ENCODE results near the gene NHS. TPM values are rescaled to one million over a fixed set of nuclear protein-coding genes. Genes with fewer than 3 reads are reported as not detected.

NHS gene
- total and polyA plus RNA-seq, 2 of the 13 experiments (the other 11 are each of a cell fraction or from before 2014, with no cell fraction given) = 0.02 TPM; not detected in 1

DNA sequence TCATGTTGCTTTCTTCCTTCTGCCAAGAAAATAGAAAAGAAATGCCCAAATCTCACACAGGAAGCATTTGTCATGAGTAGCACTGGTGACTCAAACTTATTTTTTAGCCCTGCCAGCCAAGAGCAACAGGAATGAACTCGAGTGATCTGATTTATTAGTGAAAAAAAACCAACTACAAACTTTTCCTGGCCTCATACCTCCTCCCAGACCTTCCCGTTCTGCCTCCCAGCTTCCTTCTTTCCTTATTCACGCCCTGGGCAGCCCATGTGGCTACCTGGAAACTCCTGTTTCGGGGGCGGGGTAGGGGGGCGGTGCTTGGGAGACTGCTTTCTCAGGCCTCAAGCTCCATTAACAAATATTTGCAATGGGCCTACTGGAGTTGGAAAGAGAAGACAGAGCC is 178.5 kb downstream of the NHS start:
- no peaks in the 10 kb centered on the region for H3K36me3 ChIP-seq (replicated peaks in 1 of 2; ENCODE audit: control insufficient read depth in 1 of 2, insufficient read depth in 2 of 2, low read length in 2 of 2)
- H3K9ac ChIP-seq (ENCODE audit: insufficient read depth, low read depth, low read length) = no peak overlapping the region
- CTCF ChIA-PET (ENCODE audit: low intra/inter-chr PET ratio, low total read pairs) = no interaction called here
- H3K4me2 ChIP-seq (ENCODE audit: low read depth, low read length) = no peak overlapping the region
- TF ChIP-seq, protein P1, sequence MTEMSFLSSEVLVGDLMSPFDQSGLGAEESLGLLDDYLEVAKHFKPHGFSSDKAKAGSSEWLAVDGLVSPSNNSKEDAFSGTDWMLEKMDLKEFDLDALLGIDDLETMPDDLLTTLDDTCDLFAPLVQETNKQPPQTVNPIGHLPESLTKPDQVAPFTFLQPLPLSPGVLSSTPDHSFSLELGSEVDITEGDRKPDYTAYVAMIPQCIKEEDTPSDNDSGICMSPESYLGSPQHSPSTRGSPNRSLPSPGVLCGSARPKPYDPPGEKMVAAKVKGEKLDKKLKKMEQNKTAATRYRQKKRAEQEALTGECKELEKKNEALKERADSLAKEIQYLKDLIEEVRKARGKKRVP (CRISPR knock-in tag; IDR thresholded peaks at IDR 0.05) = no peak
- TF ChIP-seq, protein P2, sequence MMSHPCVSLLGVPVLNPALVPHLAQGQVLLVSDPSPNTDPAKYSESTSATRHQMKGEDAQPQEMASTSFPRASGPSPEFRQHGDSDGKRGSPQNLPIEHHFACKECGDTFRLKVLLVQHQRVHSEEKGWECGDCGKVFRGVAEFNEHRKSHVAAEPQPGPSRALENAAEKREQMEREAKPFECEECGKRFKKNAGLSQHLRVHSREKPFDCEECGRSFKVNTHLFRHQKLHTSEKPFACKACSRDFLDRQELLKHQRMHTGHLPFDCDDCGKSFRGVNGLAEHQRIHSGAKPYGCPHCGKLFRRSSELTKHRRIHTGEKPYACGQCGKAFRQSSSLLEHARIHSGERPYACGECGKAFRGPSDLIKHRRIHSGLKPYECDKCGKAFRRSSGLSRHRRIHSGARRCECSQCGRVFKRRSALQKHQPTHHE (CRISPR knock-in tag; IDR thresholded peaks at IDR 0.05; ENCODE audit: borderline replicate concordance) = no peak
- TF ChIP-seq CREB1 (IDR thresholded peaks at IDR 0.05) (no peak), CREB1 (CRISPR knock-in tag; IDR thresholded peaks at IDR 0.05) (no peak), IRX3 (CRISPR knock-in tag; IDR thresholded peaks at IDR 0.05; ENCODE audit: borderline replicate concordance, low read depth) (no peak), SMC3 (IDR thresholded peaks at IDR 0.05; ENCODE audit: low read length) (no peak), ZNF761 (CRISPR knock-in tag; conservative IDR thresholded peaks at IDR 0.05) (no peak), MAFG (CRISPR knock-in tag; IDR thresholded peaks at IDR 0.05) (no peak), KLF6 (CRISPR knock-in tag; IDR thresholded peaks at IDR 0.05) (no peak)
- BruUV-seq (replicated peaks) = no TSS peak
- no peaks in the 10 kb centered on the region for H3K27me3 ChIP-seq (ENCODE audit: control insufficient read depth in 1 of 2, insufficient read depth in 2 of 2, low read length in 2 of 2)
- intact Hi-C loops (cut with micrococcal nuclease; ENCODE audit: unreplicated experiment) (no loop called here), in situ Hi-C loops (cut with HindIII; ENCODE audit: extremely low pct_ligation_motif_present, low pct_unique_long_range_greater_than_20kb) (no loop called here)
- no peaks in the 10 kb centered on the region for H3K4me1 ChIP-seq (ENCODE audit: insufficient read depth, low read length)
- H3K27ac ChIP-seq (ENCODE audit: extremely low read length, insufficient read depth, low read length) = no peak overlapping the region
- H3K9me3 ChIP-seq (ENCODE audit: low read length) = no peaks in the 10 kb centered on the region
- DNase-seq (ENCODE audit: low spot score) (no peak), ATAC-seq (no peak), FAIRE-seq (no peak)
- H3K4me3 ChIP-seq (replicated peaks in 1 of 3; ENCODE audit: insufficient read depth in 1 of 3, low read depth in 2 of 3, low read length in 3 of 3) = no peak overlapping the region
- no peaks in the 10 kb centered on the region for H3K79me2 ChIP-seq (ENCODE audit: insufficient read depth, low read length)
- H2AFZ ChIP-seq (ENCODE audit: low read length) = no peak overlapping the region
- H4K20me1 ChIP-seq (ENCODE audit: insufficient read depth, low read length) = no peaks in the 10 kb centered on the region
- WGBS (ENCODE audit: low lambda C conversion rate) = 0% methylated on average over 3 of the region's 6 CpGs
- POLR2A ChIA-PET = no interaction called here
